NCI-H2029 (cell line): ENCODE results near the gene ADARB2.
"Not testable (repeated sequence)": the region's sequence is repeated elsewhere in the genome, so short reads cannot be mapped to it uniquely, and the experiment has no call there.

Experiments
- DNase-seq: peaks from one replicate; lab custom pipeline; 2025; lab: John Stamatoyannopoulos, UW

ADARB2 gene

DNA sequence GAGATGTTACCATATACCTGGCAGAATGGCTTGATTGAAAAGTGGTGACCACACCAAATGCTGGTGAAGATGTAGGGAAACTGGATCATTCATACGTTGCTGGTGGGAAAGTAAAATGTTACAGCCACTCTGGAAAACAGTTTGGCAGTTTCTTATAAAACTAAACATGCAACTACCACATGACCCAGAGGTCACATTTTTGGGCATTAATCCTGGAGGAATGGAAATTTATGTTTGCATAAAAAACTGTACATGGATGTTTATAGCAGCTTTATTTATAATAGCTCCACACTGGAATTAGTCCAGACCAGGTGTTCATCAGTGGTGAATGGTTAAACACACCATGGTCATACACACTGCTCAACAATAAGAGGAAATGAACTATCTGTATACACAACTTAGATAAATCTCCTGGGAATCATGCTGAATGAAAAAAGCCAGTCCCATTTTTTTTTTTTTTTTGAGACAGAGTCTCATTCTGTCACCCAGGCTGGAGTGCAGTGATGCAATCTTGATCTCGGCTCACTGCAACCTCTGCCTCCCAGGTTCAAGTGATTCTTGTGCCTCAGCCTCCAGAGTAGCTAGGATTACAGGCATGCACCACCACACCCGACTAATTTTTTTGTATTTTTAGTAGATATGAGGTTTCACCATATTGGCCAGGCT is 309.7 kb downstream of the ADARB2 start:
- DNase-seq, result not testable (repeated sequence)

DNA sequence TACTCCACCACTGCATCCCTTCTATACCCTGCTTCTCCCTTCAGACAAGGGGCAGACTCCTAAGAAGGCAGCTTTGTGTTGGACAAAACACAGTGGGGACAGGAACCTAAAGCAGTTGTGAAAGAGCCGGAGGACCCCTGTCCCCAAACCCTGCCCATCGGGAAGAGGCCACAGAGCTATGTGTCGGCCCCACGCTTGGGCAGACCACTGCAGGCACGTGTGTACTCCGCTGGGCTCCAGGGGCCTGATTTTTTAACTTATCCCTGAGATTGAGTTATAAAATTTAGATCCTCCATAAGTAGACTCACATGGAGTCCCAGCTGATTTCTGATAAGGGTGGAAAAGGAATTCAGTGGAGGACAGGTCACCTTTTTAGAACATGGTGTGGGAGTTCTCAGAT is 310.5 kb downstream of the ADARB2 start:
- DNase-seq, result no peak

DNA sequence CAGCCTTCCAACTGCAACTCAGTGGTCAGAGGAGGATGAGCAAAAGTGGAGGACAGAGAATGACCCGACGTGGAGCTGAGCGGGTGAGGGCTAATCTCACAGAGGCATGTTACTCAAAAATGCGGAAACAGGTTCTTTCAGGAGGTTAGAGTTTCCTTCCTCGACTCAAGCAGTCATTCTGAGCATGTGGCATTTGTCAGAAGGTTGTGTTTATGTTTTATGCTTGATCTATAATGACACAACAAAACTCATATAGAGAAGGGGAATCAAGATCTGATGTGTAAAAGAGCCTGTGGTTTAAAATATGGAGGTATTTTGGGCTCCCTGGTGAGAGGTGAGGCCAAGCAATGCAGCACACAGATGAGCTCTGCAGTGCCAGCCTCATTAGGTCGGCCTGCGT is 311.4 kb downstream of the ADARB2 start:
- DNase-seq, result no peak

DNA sequence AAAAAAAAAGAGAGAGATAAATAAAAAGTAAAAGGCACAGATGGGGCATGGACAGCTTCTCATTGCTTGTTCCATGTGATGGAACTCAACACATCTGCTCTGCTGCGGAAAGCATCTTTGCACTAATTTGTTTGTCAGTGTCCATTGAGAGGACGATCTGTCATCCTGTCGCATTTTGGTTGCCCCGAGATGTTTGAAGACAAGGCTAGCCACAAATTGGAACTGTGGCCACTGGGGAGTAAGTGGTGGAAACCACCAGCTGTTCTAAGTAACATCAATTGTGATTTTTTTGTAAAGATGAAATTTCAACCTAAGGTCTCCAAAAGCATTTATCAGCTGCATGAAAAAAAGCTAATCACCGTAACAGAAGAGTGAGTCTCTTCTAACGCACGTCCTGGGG is 312.7 kb downstream of the ADARB2 start:
- DNase-seq, result no peak

DNA sequence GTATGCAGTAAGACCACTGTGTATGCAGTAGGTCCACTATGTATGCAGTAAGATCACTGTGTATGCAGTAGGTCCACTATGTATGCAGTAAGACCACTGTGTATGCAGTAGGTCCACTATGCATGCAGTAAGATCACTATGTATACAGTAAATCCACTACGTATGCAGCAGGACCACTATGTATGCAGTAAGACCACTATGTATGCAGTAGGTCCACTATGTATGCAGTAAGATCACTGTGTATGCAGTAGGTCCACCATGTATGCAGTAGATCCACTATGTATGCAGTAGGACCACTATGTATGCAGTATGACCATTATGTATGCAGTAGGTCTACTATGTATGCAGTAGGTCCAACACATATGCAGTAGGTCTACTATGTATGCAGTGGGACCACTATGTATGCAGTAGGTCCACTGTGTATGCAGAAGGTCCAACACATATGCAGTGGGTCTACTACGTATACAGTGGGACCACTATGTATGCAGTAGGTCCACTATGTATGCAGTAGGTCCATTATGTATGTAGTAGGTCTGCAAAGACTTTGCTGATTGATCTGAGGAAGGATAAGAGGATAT is 313.6 kb downstream of the ADARB2 start:
- no peak for DNase-seq

DNA sequence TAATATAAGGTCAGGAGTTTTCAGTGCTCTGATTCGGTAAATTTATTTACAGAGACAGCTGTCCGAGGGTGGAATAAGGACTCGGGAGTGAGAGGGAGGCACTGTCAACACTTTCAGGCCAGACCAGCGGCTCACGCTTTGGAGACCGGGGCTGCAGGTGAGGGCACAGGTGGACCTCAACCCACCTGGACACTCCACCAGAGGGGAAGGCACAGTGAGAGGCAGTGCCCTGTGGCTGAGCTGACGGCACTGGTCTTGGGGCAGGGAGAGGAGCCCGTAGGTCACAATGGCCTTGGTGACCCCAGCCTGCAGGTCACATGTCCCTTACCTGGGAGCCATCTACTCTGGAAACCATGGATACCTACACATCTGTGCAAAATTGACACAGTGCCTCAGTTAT is 315.1 kb downstream of the ADARB2 start:
- no peak for DNase-seq

DNA sequence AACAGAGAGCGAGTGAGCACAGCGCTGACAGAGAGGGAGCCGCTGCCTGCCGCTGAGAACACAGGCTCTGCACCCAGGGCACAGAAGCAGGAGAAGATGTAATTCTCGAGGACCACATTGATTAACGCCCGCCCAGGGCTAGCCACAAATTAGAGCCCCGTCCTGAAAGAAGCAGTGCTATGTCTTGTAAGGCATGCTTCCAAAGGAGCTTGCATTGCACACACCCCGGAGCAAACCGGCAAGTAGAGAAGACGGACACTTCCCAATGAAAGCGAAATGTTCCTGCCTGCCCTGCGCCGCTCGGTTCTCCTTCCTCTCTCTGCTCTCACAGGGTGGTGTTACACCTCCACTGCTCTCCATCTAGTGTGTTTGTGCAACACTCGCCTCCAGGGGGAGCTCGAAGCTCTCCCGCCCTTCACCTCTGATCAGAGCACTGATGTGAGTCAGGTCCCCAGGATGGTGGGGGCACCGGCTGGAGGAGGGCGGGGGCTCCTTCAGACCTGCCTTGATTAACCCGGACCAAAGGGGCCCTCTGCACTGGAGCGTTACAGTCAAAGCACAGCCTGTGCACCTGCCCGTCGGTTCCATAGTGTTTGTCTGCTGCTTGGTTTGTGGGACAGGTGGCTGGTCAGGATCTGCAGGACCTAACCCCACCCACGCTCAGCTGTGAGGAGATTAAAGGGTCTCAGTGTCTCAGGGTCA is 316.5 kb downstream of the ADARB2 start:
- peak; percentile 82 for DNase-seq

DNA sequence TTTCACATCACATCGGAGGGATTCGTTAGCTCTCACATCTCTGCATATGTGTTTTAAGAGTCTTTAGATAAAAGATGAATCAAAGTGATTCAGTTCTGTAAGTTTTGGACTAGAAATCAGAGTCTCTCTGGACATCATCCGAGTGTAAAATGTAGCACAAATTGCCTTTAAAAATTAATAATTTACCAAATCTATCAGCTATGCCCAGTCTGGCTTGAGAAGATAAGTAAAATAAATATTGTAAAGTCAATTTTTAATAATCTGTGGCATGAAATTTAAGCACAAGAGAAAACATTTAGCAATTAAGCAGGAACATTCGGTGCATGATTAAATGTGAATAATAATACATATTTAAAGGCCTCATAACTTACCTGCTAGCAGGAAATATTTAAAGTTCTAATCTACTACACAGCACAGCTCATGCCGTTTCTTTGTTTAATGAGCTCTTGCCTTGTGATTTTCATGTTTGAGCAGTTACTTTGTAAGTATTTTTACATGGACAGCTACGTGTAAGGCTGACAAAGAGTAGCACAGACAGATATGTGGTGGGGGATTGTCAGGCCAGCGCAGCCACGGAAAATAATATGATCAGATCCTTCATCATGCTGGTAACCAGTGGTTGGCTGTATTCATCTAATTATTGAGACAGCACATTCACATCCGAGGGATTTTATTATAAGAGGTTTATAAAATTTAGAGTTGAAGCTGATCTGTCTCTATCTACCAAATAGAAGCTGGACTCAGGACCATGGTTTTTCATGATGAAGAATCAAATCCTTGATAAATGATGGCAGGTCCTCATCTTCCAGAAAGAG is 317.3 kb downstream of the ADARB2 start:
- DNase-seq, result no peak

DNA sequence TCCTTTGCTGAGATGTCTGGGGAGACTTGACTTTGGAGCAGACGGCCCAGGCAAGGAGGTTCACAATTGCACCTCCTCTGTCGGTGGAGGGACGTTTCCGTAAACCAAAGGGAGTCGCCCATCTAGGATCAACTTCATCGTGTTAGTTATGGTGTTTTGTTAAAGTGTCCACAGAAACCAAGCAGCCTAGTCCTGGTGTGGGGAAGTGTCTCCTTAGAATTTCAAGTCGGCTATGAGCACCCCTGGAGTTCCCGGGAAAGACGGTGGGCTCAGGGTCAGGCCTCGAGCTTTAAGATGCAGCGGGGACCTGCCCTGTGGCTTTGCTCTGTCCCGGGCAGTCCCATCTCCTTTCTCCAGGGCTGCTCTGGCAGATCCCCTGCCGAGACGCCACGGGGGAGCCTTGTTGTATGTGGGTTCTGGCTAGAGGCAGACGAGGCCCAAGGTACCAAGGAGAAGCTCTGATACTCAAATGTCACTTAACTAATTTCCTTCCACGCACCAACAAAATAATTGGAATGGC is 319.2 kb downstream of the ADARB2 start:
- no peak for DNase-seq

DNA sequence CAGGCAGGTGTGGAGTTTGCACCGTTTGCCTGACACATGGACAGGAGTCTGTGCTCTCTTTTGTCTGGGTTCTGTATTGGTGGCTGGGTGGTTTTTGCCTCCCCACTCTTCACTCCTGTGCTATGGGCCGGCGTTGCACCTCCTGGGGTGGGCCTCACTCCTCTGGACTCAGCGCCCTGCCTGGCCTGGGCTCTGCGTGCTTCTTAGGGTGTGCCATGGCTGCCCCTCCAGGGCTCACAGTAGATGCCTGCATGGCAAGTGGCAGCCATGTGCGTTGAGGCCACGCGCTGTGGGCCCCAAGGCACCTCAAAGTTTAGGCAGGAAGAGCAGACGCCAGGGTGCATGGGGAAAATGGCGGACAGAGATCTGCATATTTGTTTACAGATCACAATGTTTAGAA is 319.8 kb downstream of the ADARB2 start:
- DNase-seq, result no peak

DNA sequence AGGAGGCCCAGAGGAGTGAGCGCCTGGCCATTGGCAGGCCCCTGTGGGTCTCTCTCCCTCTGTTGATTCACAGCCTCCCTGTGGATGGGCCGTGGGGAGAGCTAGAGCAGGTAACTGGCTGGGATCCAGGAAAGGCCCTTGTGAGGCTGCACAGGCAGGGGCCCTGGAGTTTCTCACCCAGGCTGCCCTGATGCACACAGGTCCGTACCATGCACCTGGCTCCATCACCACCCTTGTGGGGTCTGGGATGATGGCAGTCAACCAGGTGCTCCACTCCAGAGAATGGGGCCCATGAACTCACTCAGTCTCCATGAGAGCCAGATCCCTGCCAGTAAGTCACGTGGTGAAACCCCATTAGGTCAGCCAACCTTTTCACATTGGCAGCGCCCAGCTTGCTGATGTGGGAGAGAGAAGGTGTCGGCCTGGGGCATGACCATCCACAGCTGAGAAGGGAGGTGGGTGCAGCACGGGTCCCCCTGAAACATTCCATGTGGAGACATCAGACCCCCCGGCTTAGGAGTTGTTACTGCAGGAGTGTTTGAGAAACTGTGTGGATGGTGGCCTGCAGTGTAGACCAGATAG is 320.8 kb downstream of the ADARB2 start:
- no peak for DNase-seq

DNA sequence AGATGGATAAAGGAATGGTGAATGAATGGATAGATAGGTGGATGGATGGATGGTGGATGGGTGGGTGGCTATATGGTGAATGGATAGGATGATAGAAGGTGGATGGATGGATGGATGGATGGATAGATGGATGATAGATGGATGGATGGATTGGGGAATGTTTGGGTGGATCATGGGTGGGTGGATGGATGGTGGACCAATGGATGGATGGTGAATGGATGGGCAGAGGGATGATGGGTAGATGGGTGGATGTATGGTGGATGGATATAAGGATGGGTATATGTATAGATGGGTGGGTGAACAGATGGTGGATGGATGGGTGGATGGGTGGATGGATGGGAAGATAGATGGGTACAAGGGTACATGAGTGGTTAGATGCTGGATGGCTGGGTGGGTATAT is 322.4 kb downstream of the ADARB2 start:
- DNase-seq, result no peak

DNA sequence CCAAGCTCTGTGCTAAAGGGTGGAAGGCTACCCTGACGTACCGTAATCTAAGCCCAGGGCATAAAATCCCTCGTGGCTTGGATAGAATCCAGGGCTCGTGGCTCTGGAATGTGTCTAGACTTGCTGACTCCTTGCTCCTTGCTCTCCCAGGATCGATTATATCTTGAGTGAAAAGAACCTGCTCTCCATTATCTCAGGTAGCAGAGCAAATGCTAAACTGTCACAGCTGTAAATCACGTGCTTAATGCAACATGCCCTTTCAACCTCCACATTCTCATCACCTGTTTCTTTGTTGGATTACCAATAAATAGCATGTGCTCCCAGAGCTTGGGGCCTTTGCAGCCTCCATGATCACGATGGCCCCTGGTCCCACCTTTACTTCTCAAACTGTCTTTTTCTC is 323.0 kb downstream of the ADARB2 start:
- not testable (repeated sequence) for DNase-seq

DNA sequence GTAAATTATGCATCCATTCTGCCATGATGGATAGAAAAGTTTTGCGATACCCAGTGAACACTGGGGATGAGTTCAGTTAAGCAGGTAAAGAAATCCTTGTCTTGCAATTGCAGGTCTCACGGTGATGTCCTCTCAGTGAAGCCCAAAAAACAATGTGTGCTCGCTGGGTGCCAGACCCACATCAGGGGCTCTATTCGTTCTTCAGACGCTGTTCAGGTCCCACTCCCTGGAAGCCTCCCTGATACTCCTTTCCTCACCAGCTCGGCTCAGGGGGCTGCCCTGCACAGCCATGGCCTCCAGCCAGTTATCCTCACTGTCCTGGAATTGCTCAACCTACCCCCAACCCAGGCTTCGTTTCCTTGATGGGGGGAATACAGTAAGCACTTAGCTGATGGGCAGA is 323.5 kb downstream of the ADARB2 start:
- DNase-seq, result no peak

DNA sequence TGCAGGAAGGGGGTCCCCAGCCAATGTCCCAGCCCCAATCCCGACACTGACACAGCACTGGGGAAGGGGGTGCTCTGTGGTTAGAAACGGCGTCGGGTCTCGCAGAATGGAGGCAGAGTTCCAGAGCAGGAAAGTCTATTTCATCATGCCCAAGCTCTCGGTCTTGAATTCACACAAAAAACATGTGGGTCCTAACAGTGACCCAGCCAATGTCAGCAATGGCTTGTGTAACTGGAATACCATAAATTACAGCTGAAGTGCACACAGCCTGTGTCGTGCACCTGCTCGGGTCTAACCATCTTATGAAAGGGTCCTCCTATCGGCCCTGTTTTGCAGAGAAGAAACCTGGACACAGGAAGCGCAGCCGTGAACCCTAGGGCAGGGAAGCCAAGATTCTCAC is 324.1 kb downstream of the ADARB2 start:
- no peak for DNase-seq

DNA sequence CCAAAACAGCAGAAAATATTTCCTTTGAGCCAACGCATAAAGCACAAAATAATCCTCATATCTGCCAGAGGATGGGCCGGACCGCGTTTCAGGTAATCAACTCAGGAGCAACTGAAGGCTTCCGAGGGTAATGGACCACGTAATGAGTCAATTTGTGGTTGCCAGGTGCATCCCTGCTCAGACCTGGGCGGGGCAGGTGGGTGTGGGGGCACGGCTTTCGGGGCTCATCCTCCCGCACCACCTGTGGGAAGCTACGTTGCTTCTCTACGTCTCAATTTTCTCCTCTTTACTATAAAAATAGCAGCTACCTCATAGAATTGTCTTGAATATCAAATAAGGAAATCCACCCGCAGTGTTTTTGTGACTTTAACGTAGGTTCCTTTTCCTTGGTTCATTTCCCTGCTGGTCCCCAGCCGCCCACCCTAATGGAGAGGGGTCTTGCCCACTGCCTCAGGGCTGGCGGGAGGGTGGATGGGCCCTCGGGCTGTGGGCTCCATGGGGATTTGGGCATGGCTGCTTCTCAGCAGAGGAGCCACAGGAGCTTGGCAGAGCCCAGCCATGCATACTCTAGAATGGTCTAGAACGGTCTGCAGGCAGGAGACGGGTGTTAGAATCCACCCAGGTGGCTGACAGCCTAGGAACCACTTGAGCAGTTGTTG is 324.7 kb downstream of the ADARB2 start:
- DNase-seq, result no peak

DNA sequence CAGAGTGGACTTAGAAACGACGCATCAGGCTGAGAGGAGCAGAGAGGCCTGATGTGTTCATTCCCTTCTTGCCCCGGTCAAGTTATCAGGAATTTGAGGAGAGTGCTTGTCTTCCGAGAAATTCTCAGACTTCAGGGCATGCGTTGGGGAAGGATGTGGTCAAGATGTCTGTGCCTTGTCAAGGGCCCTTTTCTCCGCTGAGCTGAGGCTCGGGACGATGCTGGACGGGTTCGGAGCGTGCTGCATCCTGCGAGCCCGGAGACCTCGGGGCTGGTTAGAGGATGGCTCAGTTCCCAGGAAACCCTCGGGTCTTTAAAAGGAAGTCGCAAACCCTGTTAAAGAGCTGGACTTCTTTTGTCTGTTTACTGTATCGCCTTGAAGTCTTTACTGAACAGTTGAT is 325.4 kb downstream of the ADARB2 start:
- DNase-seq, result no peak

DNA sequence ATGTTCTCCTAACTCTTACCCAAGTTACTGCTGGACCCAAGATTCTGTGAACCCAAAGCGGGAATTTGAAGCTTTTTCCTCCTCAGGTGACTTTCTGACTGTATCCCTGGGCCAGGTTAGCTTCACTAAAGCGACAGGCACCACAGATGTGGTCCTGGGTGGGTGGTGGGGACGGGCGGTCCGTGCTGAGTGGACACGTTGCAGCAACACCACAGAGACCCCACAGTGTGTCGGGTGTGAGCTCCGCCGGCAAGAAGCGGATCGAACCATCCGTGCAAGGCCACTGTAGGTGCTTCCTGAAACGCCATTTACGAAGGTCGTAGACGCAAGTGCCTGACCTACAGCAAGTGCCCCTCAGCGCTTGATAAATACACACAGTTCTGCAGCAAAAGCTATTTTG is 325.9 kb downstream of the ADARB2 start:
- no peak for DNase-seq

DNA sequence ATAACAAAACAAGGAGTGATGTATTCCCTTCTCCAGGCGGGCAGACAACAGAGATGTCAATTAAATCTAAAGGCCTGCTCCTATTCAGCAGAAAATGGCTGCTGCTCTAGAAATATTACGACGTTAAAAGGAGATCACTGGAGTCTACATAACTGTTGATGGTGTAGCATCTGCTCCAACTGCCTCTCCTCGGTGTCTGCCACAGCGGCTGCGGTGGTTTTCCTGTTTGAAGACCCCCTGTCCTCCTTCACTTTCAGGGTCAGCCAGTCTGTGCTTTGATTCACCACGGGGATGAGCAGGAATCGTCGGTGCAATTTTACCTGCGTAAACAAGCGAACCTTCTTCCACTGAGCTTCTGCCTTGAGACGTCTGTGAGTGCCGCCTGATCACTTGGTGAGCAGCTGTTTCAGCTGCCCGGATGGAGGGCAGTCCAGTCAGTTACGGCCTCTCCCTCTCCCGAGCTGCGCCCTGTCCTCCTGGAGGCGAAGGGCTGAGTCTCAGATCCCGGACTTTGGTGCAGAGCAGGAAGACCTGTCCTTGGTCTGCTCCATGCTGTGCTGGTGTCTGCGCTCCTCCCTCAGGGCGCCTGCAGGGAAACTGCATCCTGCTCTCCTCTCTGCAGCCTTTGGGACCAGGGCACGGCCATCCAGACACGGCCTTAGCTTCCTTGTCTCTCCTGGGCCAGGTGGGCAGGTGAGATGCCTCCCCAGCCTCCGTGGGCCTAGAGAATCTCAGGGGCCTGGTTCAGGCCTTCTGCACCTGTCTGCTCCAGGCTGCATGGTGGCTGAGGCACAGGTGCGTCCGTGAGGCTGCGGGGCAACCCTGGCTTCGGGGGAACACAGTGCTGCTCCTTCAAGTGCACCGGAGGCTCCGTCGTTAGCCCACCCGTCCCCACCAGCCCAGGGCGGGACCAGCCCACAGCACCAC is 326.6 kb downstream of the ADARB2 start:
- DNase-seq, result no peak

DNA sequence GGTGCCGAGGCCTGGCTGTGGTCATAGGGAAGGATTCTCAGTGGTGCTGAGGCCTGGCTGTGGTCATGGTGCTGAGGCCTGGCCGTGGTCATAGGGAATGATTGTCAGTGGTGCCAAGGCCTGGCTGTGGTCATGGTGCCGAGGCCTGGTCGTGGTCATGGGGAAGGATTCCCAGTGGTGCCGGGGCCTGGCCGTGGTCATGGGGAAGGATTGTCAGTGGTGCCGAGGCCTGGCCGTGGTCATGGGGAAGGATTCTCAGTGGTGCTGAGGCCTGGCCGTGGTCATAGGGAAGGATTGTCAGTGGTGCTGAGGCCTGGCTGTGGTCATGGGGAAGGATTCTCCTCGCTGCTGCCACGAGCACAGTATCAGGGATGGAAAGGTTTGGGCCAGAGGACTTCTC is 327.3 kb downstream of the ADARB2 start:
- no peak for DNase-seq

DNA sequence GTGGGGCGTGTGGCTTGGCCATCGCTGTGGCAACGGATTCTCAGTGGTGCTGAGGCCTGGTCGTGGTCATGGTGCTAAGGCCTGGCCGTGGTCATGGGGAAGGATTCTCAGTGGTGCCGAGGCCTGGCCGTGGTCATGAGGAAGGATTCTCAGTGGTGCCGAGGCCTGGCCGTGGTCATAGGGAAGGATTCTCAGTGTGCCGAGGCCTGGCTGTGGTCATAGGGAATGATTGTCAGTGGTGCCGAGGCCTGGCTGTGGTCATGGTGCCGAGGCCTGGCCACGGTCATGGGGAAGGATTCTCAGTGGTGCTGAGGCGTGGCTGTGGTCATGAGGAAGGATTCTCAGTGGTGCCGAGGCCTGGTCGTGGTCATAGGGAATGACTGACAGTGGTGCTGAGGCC is 327.9 kb downstream of the ADARB2 start:
- no peak for DNase-seq
